ENCODE measurements around the gene STAT3.

- TF ChIP-seq, protein P1, sequence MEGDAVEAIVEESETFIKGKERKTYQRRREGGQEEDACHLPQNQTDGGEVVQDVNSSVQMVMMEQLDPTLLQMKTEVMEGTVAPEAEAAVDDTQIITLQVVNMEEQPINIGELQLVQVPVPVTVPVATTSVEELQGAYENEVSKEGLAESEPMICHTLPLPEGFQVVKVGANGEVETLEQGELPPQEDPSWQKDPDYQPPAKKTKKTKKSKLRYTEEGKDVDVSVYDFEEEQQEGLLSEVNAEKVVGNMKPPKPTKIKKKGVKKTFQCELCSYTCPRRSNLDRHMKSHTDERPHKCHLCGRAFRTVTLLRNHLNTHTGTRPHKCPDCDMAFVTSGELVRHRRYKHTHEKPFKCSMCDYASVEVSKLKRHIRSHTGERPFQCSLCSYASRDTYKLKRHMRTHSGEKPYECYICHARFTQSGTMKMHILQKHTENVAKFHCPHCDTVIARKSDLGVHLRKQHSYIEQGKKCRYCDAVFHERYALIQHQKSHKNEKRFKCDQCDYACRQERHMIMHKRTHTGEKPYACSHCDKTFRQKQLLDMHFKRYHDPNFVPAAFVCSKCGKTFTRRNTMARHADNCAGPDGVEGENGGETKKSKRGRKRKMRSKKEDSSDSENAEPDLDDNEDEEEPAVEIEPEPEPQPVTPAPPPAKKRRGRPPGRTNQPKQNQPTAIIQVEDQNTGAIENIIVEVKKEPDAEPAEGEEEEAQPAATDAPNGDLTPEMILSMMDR (IDR thresholded peaks at IDR 0.05; ENCODE audit: low read depth, low read length, poor library complexity, severe bottlenecking), result peak; percentile 59
- TF ChIP-seq EZH2phosphoT487 (IDR thresholded peaks at IDR 0.05; ENCODE audit: borderline replicate concordance, low read length), result no peak
Observed at GRCh38 chr17:42403150-42403549, 14.9 kb upstream of the STAT3 start.

All from DOHH2 (cell line).